Inflammatory macrophage treated with lipopolysaccharide for 4 hours (primary cell): ENCODE data around the gene VPS18.
"Not testable (repeated sequence)": the region's sequence is repeated elsewhere in the genome, so short reads cannot be mapped to it uniquely, and the experiment has no call there.

Experiments used
- DNase-seq: peaks from one replicate; pipeline ENCODE4 v3.0.0-alpha.2; 2020

VPS18 gene, protein sequence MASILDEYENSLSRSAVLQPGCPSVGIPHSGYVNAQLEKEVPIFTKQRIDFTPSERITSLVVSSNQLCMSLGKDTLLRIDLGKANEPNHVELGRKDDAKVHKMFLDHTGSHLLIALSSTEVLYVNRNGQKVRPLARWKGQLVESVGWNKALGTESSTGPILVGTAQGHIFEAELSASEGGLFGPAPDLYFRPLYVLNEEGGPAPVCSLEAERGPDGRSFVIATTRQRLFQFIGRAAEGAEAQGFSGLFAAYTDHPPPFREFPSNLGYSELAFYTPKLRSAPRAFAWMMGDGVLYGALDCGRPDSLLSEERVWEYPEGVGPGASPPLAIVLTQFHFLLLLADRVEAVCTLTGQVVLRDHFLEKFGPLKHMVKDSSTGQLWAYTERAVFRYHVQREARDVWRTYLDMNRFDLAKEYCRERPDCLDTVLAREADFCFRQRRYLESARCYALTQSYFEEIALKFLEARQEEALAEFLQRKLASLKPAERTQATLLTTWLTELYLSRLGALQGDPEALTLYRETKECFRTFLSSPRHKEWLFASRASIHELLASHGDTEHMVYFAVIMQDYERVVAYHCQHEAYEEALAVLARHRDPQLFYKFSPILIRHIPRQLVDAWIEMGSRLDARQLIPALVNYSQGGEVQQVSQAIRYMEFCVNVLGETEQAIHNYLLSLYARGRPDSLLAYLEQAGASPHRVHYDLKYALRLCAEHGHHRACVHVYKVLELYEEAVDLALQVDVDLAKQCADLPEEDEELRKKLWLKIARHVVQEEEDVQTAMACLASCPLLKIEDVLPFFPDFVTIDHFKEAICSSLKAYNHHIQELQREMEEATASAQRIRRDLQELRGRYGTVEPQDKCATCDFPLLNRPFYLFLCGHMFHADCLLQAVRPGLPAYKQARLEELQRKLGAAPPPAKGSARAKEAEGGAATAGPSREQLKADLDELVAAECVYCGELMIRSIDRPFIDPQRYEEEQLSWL

DNA sequence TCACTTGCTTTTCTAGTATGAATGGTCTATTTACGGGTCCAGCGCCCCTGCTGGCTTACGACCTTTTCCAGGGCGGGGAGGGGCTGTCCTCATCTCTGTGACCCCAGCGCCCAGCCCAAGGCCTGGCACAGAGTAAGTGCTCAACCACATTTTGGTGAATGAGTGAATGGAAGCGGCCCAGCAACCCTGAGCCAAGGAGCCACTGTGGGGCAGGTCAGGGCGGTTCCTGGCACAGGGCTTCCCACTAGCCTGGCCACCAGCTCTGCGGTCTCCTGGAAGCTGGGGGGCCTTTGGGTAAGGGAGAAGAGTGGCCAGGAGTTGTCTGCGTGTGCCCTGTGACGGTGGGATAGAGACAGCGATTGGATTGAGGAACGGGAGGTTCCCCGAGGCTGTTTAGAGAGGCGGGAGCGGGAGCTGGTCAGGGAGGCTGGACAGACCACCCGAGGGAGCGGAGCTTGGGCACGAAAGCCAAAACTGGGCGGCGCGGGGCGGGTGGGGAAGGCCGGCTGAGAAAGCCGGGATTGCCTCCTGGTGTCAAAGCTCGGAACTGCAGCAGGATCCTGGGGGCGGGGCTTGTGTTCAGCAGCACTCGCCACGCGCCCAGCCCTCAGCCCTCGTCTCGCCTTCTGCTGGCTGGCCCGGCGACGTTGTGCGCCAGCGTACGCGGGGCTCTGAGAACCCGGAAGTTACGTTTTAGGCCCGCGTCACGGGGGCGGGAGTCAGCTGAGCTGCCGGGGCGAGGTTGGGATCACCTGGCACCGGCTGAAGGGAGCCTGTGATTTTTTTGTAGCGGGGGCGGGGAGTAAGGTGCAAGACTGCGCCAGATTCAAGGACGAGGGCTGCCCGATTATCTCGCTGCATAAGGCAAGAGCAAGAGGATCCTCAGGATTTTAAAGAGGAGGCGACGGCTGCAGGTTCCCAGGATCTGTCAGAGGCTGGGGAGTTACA is at the start of gene VPS18:
VPS18 (plus strand) TSS at position 718 of the 948 bp plus-strand sequence. CDS start 319 bp downstream, outside the sequence.
- DNase-seq, result peak; percentile 99

DNA sequence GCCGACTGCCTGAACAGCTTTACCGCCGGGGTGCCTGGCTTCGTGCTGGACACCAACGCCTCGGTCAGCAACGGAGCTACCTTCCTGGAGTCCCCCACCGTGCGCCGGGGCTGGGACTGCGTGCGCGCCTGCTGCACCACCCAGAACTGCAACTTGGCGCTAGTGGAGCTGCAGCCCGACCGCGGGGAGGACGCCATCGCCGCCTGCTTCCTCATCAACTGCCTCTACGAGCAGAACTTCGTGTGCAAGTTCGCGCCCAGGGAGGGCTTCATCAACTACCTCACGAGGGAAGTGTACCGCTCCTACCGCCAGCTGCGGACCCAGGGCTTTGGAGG is 49.6 kb upstream of the VPS18 start:
- DNase-seq, result peak; percentile 59

DNA sequence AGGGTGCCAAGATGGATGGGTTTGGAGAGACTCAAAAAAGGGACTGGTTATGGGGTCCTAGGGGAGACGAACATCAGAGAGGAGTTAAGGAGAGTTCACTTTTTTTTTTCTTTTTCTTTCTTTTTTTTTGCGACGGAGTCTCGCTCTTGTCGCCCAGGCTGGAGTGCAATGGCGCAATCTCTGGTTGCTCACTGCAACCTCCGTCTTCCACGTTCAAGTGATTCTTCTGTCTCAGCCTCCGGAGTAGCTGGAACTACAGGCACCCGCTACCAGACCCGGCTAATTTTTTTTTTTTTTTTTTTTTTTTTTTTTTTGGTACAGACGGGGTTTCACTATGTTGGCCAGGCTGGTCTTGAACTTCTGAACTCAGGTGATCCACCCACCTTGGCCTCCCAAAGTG is 49.2 kb upstream of the VPS18 start:
- DNase-seq, result peak; percentile 53

DNA sequence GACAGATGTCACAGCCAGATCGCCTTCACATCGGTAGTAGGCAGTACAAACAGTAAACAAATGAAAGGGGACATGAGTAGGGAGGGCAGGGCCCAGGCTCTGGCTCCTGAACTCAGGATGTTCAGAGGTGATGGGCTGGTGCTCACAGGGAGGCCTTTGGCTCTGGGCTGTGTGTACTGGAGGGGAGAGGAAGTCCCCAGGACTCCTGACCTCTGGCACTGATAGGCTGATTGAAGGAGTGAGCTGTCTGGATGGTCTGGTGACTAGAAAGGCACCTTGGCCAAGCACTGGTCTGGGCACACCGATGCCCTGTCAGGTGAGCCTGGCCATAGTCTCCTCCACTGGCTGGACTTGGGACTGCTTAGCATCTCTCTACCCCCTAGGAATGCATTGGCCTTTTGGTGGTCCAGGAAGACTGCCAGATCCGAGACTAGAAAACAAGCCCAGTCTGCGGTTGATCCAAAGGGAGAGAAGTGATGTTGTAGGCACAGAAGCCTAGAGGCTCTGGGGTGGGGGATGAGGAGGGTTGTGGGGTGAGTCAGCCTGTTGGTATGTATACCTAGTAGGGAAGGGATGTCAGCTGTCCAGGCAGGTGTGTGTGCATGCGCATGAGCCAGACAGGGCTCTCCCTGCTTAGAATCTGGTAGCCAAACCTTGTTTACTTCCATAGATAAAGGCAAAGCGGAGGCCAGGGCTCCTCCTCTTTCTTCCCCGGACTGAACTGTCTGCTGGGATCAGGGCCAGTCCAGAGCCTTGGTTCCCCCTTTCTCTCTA is 48.6 kb upstream of the VPS18 start:
- DNase-seq, result no peak

DNA sequence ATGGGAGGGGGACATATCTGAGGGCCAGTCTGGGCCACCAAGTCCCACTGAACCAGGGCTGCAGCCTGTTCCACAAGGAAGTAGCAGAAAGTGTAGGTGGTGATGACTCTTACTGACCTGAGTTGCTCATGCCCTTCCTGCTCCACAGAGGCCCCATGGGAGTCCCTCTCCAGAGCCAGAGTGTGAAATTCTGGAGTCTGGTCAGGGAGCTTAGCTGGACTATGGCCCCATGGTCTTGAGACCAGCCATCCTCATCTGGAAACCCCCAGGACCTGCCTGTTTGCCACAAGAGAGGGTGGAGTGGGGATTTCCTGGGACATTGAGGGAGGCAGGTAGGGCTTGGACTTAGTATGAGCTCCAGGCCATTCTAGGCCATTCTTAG is 47.4 kb upstream of the VPS18 start:
- DNase-seq, result peak; percentile 71

DNA sequence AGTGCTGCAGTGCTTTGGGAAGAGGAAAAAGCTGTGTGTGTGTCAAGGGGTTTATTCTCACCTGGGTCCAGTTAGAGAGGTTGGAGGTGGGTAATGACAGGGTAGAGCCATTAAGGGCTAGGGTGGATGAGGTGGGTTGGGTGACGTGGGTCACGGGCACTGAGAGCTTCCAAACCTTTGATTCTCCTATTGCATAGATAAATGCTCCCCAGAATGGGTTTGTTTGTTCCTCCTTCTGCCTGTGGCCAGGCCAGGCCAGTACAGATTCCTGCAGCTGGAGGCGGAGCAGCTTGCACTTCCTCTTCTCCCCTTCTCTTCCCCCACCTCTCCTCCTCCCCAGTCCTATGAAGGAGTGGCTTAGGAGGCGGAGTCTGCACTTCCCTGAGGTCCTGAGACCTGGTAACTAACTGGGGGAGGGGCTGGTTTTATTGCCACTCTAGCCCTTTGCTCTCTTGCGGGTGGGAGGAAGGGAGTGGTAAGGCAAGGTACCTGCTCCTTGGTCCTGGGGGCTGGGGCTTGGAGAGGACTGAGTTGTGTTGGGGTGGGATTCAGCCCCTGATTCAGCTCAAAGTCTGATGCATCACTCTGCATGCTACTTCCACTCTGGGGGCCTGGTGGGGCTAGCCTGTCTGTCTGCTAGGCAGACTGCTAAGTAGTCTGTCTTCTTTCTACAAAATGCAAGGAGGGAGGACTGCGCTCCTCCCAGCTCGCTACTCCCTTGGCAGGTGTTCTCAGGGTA is 46.9 kb upstream of the VPS18 start:
- DNase-seq, result peak; percentile 92

DNA sequence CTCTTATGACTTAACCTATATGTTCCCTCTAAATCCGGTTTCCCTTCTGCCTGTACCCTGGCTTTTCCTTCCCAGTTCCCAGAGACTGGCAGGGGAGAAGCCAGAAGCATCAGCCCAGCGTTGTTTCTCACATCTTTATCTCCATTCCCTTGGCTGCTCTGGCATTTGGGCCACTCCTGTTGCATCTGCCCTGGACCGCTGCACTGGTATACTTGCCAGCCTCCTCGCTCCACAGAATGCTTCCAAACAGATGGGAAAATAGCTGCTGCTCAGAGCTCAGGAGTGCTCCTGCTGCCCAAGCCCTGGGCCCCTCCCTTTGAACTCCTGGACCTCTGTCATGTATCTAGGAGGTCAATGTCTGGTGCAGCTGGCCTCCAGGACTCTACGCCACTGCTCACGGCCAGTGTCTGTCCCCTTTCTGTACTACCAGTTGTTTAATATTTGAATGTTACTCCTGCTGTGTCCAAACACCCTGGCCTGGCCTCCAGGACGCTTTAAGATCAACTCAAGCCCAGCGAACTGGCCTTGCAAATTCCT is 43.6 kb upstream of the VPS18 start:
- no peak for DNase-seq

DNA sequence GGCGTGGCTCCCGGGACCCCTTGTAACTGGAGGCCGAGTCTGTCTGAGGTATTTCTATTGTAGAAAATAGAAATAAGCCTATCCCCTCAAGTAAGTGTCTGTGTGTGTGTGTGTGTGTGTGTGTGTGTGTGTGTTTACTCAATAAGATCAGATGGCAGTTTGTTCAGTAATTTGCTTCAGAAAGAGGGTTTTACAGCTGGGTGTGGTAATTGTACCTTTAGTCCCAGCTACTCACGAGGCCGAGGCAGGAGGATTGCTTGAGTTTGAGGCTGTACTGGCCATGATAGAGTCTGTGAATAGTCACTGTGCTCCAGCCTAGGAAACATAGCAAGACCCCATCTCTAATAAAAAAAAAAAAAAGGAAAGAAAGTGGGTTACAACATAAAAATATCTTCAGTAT is 41.7 kb upstream of the VPS18 start:
- no peak for DNase-seq

DNA sequence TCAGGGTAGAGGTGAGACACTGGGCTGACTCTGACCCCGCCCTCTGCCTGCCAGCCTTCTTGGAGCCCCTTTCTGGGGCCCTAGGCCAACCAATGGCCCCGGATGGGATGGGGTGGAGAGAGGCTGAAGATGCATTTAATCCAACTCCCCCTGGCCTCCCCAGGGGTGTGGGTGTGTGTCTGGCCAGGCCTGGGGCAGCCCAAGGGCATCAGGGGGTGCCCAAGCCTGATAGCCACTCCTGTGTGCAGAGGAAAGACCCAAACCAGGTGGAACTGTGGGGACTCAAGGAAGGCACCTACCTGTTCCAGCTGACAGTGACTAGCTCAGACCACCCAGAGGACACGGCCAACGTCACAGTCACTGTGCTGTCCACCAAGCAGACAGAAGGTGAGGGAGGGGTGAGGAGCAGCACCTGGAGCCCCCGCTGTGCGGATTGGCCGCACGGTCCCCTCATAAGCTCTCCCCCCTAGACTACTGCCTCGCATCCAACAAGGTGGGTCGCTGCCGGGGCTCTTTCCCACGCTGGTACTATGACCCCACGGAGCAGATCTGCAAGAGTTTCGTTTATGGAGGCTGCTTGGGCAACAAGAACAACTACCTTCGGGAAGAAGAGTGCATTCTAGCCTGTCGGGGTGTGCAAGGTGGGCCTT is 40.9 kb upstream of the VPS18 start:
- no peak for DNase-seq

DNA sequence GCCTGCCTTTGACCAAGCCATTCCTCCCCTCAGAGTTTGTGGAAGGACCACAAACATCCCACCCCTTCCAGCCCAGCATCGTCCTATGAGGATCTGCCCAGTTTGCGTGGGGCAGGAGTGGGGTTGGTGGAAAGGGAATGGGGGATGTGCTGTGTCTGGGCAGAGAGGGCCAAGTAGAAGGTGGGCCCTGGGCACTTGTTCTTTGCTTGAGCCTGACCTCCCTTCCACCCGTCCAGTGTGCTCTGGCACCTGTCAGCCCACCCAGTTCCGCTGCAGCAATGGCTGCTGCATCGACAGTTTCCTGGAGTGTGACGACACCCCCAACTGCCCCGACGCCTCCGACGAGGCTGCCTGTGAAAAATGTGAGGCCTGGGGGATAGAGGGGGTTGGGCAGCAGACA is 40.1 kb upstream of the VPS18 start:
- no peak for DNase-seq

DNA sequence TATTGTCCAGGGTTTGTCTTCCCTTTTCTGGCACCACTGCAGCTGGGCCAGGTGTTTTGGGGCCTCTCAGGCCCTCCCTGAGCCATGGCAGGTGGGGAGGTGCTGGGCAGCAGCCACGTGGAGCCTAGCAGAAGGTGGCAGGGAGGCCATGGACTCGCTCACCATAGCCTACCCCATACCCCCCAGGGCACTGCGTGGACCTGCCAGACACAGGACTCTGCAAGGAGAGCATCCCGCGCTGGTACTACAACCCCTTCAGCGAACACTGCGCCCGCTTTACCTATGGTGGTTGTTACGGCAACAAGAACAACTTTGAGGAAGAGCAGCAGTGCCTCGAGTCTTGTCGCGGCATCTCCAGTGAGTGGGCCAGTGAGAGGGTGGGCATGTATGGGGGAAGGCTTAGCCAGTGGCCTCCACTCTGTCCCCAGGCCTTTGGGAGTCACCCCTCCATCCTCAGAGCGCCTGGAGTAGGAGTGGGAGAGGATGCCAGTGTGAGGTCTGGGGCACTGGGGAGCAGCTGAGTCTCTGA is 38.5 kb upstream of the VPS18 start:
- DNase-seq, result no peak

DNA sequence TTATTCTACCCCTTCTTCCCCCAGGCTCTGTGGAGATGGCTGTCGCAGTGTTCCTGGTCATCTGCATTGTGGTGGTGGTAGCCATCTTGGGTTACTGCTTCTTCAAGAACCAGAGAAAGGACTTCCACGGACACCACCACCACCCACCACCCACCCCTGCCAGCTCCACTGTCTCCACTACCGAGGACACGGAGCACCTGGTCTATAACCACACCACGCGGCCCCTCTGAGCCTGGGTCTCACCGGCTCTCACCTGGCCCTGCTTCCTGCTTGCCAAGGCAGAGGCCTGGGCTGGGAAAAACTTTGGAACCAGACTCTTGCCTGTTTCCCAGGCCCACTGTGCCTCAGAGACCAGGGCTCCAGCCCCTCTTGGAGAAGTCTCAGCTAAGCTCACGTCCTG is 37.5 kb upstream of the VPS18 start:
- no peak for DNase-seq

DNA sequence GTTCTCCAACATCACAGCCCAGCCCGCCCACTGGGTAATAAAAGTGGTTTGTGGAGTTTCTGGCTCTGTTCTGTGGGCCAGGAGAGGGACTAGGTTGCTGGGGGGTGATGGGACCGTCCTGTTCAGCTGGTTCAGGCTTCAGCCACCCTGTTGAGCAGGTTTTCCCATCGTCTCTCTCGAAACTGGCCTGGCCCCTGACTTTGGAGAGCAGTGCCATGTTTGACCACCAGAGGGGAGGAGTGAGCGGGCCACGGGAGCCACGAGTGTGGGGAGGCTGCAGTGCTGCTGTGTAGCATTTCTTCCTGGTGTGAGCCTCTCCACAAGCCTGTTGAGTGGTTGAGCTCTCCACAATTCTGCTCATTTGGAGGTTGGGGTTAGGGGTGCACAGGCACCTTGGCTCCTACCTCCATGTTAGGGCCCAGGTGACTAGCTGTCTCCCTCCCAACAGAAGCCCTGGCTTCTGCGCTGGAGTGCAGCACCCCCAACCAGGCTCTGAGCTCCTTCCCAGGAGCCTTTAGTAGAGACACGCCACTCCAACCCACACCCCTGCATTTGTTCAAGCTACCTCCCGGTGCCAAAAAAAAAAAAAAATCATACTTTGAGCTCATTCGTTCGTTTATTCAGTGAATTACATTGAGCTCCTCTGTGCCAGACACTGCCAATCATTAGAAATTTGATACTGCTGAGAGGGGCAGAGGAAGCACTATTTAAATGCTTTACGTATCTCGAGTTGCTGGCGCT is 36.5 kb upstream of the VPS18 start:
- DNase-seq, result peak; percentile 65

DNA sequence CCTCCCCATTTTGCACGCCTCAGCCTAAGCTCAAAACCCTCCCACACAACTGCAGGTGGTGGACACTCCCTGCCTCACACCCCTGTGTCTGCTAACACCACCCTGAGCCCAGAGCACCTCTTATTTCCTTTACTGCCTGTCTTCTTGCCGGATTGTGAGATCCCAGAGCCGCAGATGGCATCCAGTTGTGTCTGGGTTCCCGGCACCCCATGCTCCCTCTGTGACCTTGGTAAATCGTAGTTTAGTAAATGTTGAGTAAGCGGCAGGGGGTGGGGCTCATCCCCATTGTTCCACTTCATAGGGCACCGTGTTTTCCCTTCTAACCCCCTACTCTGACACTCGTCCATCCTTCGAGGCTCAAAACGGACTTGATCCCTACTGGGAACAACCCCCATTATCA is 35.5 kb upstream of the VPS18 start:
- DNase-seq, result no peak

DNA sequence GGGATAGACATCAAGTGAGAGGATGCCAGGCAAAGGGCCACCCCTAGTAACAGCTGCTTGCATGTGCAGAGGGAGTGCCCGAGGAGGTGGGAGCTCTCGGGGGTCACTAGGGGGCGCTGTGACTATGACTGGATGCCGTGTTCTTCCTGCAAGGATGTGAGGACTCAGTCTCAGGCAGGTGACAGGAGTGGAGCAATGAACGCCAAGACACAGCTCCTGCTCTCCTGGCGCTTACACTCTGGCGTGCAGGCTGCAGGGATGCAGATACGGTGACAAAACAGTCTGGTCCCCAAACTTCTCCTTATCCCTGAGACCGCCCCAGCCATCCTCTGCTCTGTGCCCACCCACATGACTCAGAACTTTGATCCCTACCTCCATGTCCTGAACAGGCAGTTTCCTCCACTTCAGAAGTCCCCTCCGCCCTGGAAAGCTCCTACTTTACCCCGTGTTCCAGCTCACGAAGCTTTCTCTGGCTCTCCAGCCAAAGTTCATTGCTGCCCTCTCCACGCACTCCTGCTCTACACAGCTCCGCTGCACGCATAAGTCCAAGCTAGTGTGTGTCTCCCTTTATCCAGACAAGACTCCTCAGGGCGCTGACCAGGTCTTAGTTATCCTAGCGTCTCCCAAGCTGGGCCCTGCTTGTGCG is 34.9 kb upstream of the VPS18 start:
- peak; percentile 73 for DNase-seq

DNA sequence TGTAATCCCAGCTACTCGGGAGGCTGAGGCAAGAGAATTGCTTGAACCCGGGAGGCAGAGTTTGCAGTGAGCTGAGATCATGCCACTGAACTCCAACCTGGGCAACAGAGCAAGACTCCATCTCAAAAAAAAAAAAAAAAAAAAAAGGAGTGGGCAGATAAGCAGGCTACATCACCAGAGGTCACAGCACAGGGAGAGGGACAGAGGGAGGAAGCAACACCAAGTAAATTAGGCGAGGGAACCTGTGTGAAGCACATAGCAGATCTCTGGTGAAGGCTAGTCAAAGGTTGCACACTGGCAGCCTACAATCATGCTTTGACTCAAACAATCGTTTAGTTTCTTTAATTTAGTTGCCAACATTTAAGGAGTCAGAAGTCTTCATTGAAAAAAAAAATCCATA is 33.1 kb upstream of the VPS18 start:
- DNase-seq, result not testable (repeated sequence)

DNA sequence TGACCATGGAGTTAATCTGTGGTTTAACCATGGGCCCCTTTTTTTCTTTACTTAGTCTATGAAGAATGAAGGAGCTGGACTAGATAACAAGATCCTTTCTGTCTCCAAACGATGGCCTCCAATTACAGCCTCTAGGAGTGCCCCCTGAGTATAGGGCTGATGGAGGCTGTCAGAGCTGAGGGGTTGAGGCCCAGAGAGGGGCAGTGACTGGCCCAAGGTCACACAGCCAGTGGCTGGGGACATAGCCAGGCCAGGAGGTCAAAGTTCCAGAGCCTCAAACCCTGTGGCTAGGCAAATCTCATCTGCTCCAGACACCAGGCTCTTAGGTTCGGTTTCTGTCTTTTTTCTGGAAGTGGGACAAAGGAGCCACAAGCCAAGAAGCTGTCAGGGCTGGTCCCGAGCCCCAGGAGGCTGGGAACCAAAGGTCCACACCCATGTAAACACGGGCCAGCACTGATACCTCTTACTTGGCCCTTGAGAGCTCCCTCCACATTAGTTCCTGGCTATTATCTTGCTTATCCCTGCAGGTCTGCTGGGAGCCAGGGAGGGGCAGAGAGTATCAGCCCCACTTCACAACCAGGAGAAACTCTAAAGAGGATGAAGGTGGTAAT is 30.5 kb upstream of the VPS18 start:
- DNase-seq, result no peak

DNA sequence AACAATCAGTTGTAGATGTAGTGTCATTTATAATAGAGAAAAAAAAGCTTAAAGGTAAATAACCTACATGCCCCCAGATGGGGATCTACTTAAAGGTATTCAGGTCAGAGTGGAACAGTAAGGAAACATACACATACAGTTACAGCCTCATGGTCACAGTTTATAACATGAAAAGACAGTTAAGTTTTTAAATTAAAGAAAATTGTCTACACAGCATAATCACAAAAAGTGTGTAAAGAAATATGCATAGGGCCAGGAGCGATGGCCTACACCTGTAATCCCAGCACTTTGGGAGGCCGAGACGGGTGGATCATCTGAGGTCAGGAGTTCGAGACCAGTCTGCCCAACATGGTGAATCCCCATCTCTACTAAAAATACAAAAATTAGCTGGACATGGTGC is 27.1 kb upstream of the VPS18 start:
- DNase-seq, result no peak
